ENCODE measurements around the gene CAPN8.

CAPN8 gene

DNA sequence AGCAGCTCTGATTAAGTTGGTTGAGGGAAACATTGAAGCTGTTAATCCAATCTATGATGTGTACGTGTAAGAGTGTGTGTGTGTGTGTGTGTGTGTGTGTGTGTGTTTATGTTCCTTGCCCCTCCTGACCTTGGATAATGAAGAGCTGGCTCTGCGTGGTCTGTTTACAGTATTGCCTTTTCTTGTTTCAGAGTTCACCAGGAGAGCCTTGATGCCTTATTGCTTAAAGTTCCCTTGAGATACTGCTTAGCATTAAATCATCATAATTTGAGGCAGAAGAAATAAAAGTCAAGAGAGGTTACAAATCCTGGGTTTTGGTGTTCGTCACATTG is 36.4 kb downstream of the CAPN8 start:
- ChIA-PET CTCF (interaction anchor here (0.6 to 0.7 kb wide), 2 partner anchors 21 to 761 kb away, joined by 3 to 5 read pairs; no protein-coding TSS in a partner anchor), POLR2A (ENCODE audit: low non-redundant PET) (no interaction called here)
- TF ChIP-seq, protein P1, sequence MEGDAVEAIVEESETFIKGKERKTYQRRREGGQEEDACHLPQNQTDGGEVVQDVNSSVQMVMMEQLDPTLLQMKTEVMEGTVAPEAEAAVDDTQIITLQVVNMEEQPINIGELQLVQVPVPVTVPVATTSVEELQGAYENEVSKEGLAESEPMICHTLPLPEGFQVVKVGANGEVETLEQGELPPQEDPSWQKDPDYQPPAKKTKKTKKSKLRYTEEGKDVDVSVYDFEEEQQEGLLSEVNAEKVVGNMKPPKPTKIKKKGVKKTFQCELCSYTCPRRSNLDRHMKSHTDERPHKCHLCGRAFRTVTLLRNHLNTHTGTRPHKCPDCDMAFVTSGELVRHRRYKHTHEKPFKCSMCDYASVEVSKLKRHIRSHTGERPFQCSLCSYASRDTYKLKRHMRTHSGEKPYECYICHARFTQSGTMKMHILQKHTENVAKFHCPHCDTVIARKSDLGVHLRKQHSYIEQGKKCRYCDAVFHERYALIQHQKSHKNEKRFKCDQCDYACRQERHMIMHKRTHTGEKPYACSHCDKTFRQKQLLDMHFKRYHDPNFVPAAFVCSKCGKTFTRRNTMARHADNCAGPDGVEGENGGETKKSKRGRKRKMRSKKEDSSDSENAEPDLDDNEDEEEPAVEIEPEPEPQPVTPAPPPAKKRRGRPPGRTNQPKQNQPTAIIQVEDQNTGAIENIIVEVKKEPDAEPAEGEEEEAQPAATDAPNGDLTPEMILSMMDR (conservative IDR thresholded peaks at IDR 0.05; ENCODE audit: low read depth): no peak
- no peak overlapping the region for H3K27ac ChIP-seq
- no peak for DNase-seq (ENCODE audit: low spot score)

DNA sequence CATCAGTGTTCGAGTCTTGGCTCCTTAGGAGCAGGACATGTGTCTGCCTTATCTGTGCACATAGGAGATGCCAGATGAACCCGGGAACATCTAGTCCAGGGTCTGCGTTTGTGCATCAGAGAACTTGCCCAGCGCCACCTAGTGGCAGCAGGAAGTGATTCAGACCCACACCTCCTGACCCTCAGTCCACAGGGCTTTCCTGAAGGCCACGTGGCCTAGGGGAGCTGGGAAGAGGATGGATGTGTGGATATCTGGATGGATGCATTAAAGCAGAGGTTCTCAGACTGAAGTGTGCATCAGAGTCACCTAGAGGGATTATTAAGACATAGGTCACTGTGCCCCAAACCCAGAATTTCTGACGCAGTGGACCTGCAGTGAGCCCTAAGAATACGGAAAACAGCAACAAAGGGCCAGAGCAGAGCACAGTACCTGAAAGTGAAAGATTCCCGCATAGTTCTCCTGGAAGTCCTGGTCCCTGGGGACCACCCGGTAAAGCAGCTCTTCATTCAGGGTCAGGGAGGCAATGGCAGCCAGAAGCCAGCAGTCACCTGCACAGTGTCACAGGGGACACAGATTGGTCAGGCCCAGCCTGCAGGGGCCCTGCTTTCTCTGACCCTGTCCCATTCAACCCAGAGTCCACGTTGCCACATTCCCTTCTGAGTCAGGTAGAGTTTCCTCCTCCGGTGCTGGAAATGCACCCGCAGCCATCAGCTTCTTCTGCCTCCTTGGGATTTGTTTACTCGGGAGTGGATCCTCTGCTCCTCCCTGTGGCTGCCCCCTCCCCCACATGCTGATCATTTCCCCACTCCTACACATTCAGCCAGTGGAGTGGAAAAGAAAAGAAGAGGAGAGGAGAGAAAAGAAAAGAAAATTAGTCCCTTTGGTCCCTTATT is 37.0 kb downstream of the CAPN8 start:
- CTCF ChIA-PET: interaction anchor here (0.6 to 1.5 kb wide), 4 partner anchors 9 to 760 kb away, joined by 3 to 5 read pairs (median 4); no protein-coding TSS in a partner anchor
- POLR2A ChIA-PET (ENCODE audit: low non-redundant PET): no interaction called here
- no peak overlapping the region for H3K27ac ChIP-seq
- TF ChIP-seq, protein P1 (conservative IDR thresholded peaks at IDR 0.05; ENCODE audit: low read depth): peak; percentile 32
- peak; percentile 30 for DNase-seq (ENCODE audit: low spot score)

DNA sequence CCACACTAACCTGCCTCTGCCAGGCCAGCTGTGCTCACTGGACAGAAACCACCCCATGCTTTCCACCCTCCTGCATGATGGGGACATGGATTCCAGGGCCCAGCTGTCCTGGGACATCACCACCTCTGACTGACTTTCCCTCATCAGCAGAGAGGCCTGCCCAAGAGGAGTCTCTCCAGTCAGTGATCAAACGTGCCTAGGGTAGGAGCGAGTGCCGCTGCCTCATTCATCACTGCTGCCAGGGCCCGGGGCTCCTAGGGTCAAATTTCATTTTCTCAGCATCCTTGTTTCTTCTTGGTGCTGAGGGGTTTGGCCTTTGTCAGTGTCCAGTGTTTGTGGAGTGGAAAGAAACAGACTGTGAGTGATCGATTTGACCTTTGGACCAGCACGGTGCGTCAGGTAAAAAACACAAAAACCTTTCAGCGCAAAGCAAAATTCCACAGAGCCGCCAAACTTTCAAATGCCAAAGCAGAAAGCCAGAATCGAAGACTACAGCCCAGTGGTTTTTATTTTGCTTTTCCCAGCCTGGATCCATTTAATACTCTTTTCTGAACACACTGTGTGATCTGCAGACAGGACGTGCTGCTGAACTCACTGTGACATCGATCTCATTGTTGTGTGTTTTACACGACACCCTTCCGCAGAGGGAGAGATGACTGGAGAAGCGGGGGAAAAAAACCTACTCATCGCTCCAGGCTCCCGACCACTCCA is 43.2 kb downstream of the CAPN8 start:
- H3K27ac ChIP-seq: no peak overlapping the region
- CTCF ChIA-PET: no interaction called here
- POLR2A ChIA-PET (ENCODE audit: low non-redundant PET): no interaction called here
- DNase-seq (ENCODE audit: low spot score): no peak
- TF ChIP-seq, protein P1 (conservative IDR thresholded peaks at IDR 0.05; ENCODE audit: low read depth): no peak

DNA sequence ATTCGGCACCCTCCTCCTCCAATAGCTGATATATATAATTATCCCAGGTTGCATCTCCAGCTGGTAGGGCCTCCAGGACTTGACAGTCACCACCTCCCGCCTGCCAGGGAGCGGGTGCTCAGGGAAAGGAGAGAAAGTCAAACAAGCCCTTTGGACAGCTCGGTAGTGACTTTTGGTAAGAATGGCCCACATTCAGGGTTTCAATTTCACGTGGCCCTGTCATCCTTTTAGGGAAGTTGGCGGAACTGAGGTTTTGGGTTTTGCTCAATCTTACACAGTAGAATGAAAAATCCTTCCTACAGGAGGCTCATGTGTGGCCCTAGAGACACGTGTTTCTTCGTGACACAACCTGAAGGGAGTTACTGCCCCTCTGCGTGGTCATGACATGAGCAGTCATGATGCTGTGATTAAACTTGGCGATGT is 44.2 kb downstream of the CAPN8 start:
- no peak overlapping the region for H3K27ac ChIP-seq
- ChIA-PET CTCF (interaction anchor here (0.6 kb wide), 1 partner anchor 63 kb away, joined by 3 read pairs; no protein-coding TSS in a partner anchor), POLR2A (ENCODE audit: low non-redundant PET) (no interaction called here)
- TF ChIP-seq, protein P1 (conservative IDR thresholded peaks at IDR 0.05; ENCODE audit: low read depth): no peak
- DNase-seq (ENCODE audit: low spot score): no peak

DNA sequence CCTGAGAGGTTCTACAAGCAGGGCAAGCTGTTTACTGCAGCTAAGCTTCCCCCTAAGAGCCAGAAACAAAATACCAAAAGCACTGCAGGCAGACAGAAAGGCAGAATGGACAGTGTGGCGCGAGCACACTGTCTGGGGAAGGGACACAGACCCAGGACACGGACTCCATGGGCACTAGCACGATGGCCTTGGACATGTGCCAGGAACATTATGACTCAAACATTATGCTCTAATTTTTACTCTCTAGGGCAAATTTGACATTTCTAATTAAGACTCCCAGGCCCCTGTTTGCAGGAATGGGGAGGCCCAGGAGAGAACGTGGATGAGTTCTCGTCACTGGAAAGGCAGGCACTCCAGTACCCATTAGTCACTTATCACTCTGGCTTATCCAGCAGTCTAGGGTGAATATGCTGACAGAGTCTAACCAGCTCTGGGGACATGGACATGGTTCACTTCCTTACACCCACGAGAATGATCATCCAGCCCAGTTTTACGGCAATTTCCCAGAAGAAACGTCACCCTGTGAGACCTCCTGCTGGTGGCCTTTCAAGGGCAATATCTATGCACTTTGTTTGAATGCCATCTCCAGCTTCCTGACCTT is 45.1 kb downstream of the CAPN8 start:
- ChIA-PET POLR2A (ENCODE audit: low non-redundant PET) (no interaction called here), CTCF (interaction anchor here (0.6 kb wide), 1 partner anchor 62 kb away, joined by 3 read pairs; no protein-coding TSS in a partner anchor)
- DNase-seq (ENCODE audit: low spot score): no peak
- TF ChIP-seq, protein P1 (conservative IDR thresholded peaks at IDR 0.05; ENCODE audit: low read depth): no peak
- no peak overlapping the region for H3K27ac ChIP-seq

DNA sequence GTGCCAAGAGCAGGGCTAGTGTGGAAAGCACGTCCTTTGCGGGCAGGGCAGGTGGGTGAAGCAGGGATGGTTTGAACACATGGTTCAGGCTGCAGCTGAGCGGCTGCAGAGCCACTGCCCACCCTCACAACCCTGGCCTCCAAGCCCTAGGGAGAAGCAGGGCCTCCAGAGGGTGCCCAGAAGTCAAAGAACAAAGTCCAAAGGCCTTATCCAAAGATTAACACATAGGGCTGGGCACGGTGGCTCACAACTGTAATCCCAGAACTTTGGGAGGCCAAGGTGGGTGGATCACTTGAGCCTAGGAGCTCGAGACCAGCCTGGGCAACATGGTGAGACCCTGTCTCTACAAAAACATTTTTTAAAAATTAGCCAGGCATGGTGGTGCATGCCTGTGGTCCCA is 46.8 kb downstream of the CAPN8 start:
- DNase-seq (ENCODE audit: low spot score): no peak
- POLR2A ChIA-PET (ENCODE audit: low non-redundant PET): no interaction called here
- no peak overlapping the region for H3K27ac ChIP-seq
- TF ChIP-seq, protein P1 (conservative IDR thresholded peaks at IDR 0.05; ENCODE audit: low read depth): no peak
- CTCF ChIA-PET: interaction anchor here (0.6 to 1.3 kb wide), 4 partner anchors 9 to 485 kb away, joined by 3 to 5 read pairs (median 4); no protein-coding TSS in a partner anchor

All from RWPE1 (cell line).